Astrocyte of the cerebellum (primary cell): ENCODE data around the gene TM9SF2.

Experiments
- DNase-seq: peaks from one replicate; pipeline ENCODE4 v3.0.0-alpha.2; 2011; ENCODE audit warnings: low read depth
- H3K4me3 ChIP-seq: 2 replicates; pipeline ENCODE4 v1.5.1; 2011; ENCODE audit warnings: mild to moderate bottlenecking, low read depth, low read length, moderate library complexity
- in situ Hi-C: cut with HindIII; loops from 2 replicates; pipeline ENCODE4 v1.10.0; 2017; ENCODE audit warnings: low sequenced_read_pairs
- TF ChIP-seq, protein P1 (sequence below): IDR thresholded peaks from 2 replicates; pipeline ENCODE4 v1.5.1; 2012; ENCODE audit warnings: low read length, low read depth, moderate library complexity, mild to moderate bottlenecking; ENCODE audit errors: missing control alignments

TM9SF2 gene

DNA sequence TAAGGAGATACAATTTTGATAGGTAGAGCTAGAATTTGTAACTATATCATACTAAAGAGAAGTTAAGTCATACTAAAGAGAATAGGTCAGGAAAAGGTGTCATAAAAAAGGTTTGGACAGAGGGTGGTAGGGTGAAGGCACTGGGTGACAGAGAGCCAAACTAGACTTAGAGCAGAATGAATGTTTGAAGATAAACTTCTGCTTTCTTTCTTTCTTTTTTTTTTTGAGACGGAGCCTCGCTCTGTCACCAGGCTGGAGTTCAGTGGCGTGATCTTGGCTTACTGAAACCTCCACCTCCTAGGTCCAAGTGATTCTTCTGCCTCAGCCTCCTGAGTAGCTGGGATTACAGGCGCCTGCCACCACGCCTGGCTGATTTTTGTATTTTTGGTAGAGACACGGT lies 44.1 kb downstream of the TM9SF2 start:
- no peak overlapping the region for H3K4me3 ChIP-seq
- TF ChIP-seq, protein P1, sequence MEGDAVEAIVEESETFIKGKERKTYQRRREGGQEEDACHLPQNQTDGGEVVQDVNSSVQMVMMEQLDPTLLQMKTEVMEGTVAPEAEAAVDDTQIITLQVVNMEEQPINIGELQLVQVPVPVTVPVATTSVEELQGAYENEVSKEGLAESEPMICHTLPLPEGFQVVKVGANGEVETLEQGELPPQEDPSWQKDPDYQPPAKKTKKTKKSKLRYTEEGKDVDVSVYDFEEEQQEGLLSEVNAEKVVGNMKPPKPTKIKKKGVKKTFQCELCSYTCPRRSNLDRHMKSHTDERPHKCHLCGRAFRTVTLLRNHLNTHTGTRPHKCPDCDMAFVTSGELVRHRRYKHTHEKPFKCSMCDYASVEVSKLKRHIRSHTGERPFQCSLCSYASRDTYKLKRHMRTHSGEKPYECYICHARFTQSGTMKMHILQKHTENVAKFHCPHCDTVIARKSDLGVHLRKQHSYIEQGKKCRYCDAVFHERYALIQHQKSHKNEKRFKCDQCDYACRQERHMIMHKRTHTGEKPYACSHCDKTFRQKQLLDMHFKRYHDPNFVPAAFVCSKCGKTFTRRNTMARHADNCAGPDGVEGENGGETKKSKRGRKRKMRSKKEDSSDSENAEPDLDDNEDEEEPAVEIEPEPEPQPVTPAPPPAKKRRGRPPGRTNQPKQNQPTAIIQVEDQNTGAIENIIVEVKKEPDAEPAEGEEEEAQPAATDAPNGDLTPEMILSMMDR: no peak
- DNase-seq: no peak
- in situ Hi-C loops: no loop called here

DNA sequence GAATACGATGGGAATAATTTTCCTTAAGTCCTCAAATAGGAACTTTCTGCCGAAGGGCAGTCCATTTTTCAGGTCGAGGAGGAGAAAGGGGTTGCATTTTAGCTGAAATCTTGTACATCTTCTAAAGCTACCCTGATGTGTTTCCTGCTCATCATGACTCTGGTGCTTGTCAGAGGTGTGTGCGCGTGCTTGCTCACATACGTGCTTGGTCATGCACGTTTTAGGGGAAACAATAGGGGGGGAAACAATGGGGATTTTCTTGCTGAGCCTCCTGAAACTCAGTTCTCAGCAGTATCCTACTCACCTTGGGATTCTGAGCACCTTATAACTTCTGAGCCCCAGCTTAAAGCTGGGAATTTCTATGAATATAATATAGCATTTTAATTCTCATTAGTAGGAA lies 44.7 kb downstream of the TM9SF2 start:
- in situ Hi-C loops: no loop called here
- TF ChIP-seq, protein P1: no peak
- H3K4me3 ChIP-seq: no peak overlapping the region
- DNase-seq: no peak

DNA sequence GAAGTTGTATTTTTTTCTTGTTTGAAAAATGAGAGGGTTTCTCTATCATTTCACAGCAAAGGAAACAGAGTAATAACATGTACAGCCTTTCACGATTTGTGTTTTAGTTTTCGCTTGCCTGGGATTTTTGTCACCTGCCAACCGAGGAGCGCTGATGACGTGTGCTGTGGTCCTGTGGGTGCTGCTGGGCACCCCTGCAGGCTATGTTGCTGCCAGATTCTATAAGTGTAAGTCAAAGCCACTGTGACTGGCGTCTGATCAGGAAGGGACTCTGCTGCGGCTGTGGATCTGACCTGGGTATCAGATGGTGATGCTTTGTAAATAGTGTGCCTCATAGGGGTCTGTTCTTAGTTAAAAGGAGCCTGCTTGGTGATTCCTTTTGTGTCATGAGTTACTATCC lies 45.6 kb downstream of the TM9SF2 start:
- H3K4me3 ChIP-seq: no peak overlapping the region
- TF ChIP-seq, protein P1: no peak
- in situ Hi-C loops: no loop called here
- no peak for DNase-seq

DNA sequence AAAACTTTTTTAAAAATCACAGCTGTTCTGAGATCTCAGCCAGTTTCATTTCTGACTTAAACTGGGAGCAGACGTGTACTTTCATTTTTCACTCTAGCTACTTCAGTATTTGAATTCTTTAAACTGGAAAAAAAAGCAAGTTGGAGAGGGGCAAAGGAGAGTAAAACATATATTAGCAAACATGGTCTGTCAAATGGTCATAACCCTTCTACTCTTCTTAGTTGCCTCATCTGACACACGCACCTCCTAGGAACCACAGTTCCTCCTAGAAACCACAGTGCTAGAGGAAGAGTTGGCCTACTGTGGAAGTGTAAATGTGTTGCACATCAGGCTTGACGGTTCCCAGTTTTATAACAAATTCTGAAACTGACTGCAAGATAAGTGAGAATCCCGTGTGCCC lies 47.2 kb downstream of the TM9SF2 start:
- DNase-seq: no peak
- TF ChIP-seq, protein P1: no peak
- in situ Hi-C loops: no loop called here
- H3K4me3 ChIP-seq: no peak overlapping the region

DNA sequence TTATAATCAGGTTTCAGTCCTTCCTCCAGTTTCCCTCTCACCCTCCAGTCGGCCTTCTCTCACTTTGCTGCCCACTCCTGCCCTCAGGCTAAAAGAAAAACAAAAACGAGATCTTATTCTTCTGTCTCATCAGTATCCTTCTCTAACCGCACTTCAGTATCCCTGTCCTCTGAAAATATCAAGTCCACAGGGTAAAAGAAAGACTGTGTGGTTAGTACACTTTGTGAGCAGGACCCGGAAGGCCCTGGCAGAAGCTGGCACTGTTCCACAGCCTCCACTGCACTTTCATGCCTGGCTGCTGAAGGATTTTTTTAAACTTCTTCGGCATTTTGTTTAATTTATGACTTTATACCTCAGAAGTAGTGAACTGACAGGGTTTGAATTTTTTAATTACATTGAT lies 51.8 kb downstream of the TM9SF2 start:
- TF ChIP-seq, protein P1: no peak
- in situ Hi-C loops: no loop called here
- H3K4me3 ChIP-seq: no peak overlapping the region
- DNase-seq: no peak

DNA sequence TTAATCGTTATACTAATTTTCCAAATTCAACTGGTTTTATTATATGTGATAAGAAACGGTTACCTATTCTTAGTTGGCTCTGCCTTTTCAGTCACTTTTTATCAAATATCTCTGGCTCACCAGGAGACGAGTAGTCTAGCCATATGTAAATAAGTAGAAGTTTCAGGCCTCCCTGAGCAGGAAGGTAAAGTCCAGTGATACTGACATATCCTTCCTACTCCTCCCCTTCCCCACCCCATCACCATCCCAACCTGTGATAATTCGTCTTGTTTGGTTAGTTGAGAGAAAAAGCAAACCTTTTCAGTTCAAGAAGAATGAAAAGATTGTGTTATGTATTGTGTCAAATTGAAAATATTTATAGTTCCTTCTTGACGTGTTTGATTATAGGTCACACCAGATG lies 53.9 kb downstream of the TM9SF2 start:
- in situ Hi-C loops: no loop called here
- TF ChIP-seq, protein P1: no peak
- DNase-seq: no peak
- H3K4me3 ChIP-seq: no peak overlapping the region
